Heart left ventricle (tissue), 13 donors: Measurements from ENCODE around the gene SIX4.

Experiments
- CTCF ChIP-seq, 12 donors: fragments of 200-600 bp; sonication (generic) in 4 of 12; IDR thresholded peaks; one replicate each; pipeline versions ENCODE4 v1.5.0 to v1.8.0; 2018 to 2022; ENCODE audit warnings: antibody characterized with exemption in 12 of 12, mild to moderate bottlenecking in 5 of 12
- POLR2A ChIP-seq, 2 donors: fragments of 450-650 bp; IDR thresholded peaks; one replicate each; pipeline ENCODE4 v1.6.1; 2017; ENCODE audit warnings: antibody characterized with exemption in 2 of 2, mild to moderate bottlenecking in 2 of 2, moderate library complexity in 2 of 2
- donor health status: ischemic (EF 13 %, LVEDD 7.1; RV severe dilation, severe dysfunction).
- donor health status: DM: no; HTN: yes; CAD: no.
- donor health status: DM: no; HTN: no; CAD: no.
- donor health status: ischemic (EF 25% LVEDD 6.9; RV normal size, moderate dysfunction).
- donor health status: ischemic (EF 25% LVEDD 5.7; RV mildly dilated, moderate dysfunction).
- donor health status: ischemic (EF 35%, LVEDD 5.7; RV mildly dilated, moderate dysfunction).
- donor health status: nonischemic (EF 11% LVEDD 7.7; RV severe dilation, severe dysfunction).
- donor health status: DM: yes; HTN: yes; CAD: no.
- donor health status: PGD.
- donor health status: ischemic (EF 29% LVEDD 5.4; RV normal size, mild dysfunction).
- donor health status: nonischemic (EF 23%, LVEDD 6.1; RV moderate dilation, normal function).

DNA sequence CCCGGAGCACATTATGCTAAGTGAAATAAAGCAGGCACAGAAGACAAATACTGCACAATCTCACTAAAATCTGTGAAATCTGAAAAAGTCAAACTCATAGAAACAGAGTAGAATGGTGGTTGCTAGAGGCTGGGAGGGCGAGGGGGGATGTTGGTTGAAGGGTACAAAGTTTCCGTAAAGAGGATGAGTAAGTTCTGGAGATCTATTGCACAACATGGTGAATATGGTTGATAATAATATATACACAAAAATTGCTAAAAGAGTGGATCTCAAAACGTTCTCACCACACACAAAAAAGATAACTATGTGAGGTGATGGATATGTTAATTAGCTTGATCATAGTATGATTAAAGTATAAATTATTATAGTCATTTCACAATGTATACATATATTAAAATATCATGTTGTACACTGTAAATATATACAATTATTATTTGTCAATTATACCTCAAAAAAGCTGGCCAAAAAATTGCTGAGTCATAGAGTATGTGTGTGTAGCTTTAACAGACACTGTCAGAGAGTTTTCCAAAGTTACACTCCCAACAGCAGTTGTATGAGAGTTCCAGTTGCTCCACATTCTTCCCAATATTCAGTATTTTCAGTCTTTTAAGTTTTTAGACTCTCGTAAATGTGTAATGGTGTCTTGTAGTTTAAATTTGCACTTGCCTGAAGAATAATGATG lies 55.6 kb downstream of the SIX4 start:
- no peak for TF ChIP-seq CTCF (IDR thresholded peaks at IDR 0.05)
- TF ChIP-seq POLR2A (IDR thresholded peaks at IDR 0.05): no peak
